ENCODE measurements around the gene PDCD1.

The PDCD1 gene

DNA sequence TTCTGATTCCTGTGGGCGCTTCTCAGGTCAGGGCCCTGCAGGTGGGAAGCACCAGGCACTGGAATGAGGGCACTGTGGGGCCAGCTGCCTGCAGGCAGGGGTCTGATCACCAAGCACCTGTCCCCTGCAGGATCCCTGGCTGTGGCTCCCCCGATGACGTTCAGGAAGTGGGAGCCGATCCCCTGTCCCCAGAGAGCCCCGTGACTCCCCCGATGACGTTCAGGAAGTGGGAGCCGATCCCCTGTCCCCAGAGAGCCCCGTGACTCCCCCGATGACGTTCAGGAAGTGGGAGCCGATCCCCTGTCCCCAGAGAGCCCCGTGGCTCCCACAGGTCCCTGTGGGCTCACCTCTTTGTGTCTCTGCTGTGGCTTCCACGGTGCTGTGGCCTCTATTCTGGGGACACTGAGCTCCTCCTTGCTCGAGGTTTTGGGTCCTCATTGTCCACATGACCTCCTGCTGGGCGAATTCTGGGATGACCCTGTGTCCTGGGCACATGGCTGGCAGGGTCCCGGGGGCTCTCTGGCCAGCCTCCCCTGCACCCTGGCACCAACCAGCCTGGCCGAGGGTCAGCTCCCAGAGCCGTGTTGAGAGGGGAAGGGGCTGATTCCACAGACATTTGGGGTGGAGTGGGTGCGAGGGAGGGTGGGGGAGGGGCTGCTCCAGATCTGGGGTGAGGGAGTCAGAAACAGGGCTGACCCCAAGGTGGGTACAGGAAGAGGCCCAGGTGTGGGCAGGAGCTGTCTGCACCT lies 44.9 kb downstream of the PDCD1 start:
- no peaks in the 10 kb centered on the region for H3K27me3 ChIP-seq (ENCODE audit: insufficient read depth, low read length)
- H3K27ac ChIP-seq (ENCODE audit: low read depth, low read length): peak overlapping the region; percentile 55; the same call in 1 of the 2 replicates
- H3K79me2 ChIP-seq (ENCODE audit: control insufficient read depth, insufficient read depth, low read length, unreplicated experiment): no peaks in the 10 kb centered on the region
- no peak overlapping the region for H3K4me3 ChIP-seq (ENCODE audit: low read depth, low read length)
- H2AFZ ChIP-seq (ENCODE audit: low read length, unreplicated experiment): no peak overlapping the region
- no peaks in the 10 kb centered on the region for H3K36me3 ChIP-seq (ENCODE audit: insufficient read depth, low read length)
- no peaks in the 10 kb centered on the region for H3K4me1 ChIP-seq (ENCODE audit: control insufficient read depth, insufficient read depth, low read length, unreplicated experiment)

DNA sequence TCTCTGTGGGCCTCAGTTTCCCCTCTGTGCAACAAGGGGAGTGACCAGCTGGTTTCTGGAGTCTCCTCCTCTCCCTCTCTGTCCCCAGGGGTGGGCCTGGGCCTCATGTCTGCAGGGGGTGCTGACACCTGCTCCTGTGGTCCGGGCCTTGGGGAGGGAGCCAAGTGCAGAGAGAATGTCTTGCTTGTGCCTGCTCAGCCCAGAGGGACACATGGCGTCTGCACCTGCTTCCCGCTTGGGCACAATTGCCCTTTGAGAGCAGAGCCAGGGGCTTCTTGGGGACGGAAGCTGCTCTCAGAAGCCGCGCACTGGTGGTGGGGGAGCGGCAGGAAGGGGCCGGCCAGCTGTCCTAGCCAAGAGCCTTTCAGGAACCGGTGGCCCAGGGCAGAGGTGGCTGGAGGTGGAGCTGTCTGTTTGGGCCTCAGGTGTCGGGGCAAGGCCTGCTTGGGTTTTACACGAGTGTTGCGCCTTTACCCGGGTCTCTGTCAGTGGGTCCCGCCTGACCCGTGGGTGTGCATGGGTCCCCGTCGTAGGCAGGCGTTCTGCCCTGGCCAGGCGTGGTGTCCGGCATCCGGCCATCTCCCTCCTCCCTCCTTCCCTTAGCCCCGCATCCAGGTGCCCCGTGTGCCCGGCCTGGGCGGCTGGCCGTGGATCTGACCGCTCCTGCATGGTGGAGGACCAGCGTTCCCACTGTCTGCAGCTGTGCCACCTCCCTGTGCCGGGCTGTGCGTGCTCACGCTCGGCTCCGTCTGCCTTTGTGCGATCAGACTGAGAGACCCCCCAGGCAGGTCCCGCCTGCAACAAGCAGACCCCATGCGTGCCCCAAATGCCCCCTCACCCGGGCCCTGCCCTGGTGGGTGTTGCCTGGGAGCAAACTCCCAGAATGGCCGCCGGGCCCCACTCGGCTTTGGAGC lies 45.7 kb downstream of the PDCD1 start:
- Histone ChIP-seq H2AFZ (ENCODE audit: low read length, unreplicated experiment) (no peak overlapping the region), H3K27me3 (ENCODE audit: insufficient read depth, low read length) (no peaks in the 10 kb centered on the region), H3K36me3 (ENCODE audit: insufficient read depth, low read length) (no peaks in the 10 kb centered on the region), H3K79me2 (ENCODE audit: control insufficient read depth, insufficient read depth, low read length, unreplicated experiment) (no peaks in the 10 kb centered on the region), H3K4me3 (ENCODE audit: low read depth, low read length) (no peak overlapping the region), H3K27ac (ENCODE audit: low read depth, low read length) (no peak overlapping the region; the same call in 1 of the 2 replicates), H3K4me1 (ENCODE audit: control insufficient read depth, insufficient read depth, low read length, unreplicated experiment) (no peaks in the 10 kb centered on the region)

DNA sequence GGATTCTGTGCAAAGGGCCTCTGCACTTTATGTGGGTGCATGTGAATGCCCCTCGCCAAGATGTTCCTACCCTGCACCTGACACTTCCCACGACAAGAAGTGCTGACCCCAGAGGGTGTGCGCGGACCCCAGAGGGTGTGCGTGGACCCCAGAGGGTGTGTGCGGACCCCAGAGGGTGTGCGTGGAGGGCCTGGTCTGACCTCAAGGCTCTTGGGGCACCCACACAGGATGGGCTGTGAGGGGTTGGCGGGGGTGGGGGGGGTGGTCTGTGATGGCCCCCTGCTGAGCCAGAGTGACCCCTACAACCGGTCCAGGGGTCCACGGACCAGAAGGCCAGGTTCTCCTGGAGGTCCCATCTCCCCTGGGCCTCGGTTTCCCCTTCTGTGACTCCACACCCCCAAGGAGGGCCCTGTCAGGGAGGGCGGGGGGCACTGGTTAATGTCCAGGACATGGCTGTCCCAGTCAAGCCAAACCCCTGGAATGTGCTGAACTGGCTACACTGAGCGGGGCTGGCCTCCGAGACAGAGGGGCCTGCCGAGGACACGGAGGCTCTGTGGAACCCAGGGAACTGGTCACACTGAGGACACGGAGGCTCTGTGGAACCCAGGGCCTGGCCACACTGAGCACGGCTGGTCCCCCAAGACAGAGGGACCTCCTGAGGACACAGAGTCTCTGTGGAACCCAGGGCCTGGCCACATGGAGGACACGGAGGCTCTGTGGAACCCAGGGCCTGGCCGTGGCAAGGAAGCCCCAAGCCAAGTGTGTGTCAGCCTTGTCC lies 46.6 kb downstream of the PDCD1 start:
- no peaks in the 10 kb centered on the region for H3K79me2 ChIP-seq (ENCODE audit: control insufficient read depth, insufficient read depth, low read length, unreplicated experiment)

DNA sequence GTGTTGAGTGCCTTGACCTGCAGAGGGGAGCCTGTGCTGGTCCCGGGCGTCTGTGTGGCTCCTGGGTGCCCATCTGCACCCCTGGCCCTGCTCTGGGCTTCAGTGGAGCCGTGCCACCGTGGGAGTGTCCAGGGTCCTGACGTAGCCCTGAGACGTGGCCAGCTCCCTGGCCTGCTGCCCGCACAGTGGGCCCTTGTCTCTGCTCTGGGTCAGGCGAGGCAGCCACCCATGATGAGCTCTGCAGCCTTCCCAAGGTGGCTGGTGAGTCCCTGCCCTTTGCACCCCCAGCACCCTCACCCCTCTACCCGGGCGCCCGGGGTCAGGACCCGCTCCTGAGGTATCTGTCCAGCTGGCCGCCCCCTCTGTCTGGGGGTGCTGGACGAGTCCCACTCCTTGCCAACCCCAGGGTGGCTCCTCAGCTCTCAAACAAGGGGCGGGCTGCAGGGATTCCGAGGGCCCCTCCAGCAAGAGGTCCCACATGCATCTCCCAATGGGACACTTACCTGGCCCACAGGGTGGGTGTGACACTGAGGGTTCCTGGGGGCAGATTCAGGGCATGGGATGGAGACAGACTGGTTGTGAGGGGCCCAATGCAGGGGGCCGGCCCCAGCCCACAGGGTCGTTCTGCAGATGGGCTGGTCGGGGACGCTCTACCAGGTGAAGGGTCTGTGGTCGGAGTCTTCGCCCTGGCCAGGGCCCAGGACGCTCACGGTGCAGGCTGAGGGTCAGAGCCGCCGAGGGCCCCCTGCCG lies 47.3 kb downstream of the PDCD1 start:
- Histone ChIP-seq H3K4me1 (ENCODE audit: control insufficient read depth, insufficient read depth, low read length, unreplicated experiment) (no peaks in the 10 kb centered on the region), H3K27ac (ENCODE audit: low read depth, low read length) (no peak overlapping the region)

More for the DNA sequence above, 46.6 kb downstream of the PDCD1 start:
- no peak overlapping the region for H3K27ac ChIP-seq (ENCODE audit: low read depth, low read length)
- no peak overlapping the region for H2AFZ ChIP-seq (ENCODE audit: low read length, unreplicated experiment)
- no peak overlapping the region for H3K4me3 ChIP-seq (ENCODE audit: low read depth, low read length)
- H3K4me1 ChIP-seq (ENCODE audit: control insufficient read depth, insufficient read depth, low read length, unreplicated experiment): no peaks in the 10 kb centered on the region
- H3K27me3 ChIP-seq (ENCODE audit: insufficient read depth, low read length): no peaks in the 10 kb centered on the region
- no peaks in the 10 kb centered on the region for H3K36me3 ChIP-seq (ENCODE audit: insufficient read depth, low read length)

DNA sequence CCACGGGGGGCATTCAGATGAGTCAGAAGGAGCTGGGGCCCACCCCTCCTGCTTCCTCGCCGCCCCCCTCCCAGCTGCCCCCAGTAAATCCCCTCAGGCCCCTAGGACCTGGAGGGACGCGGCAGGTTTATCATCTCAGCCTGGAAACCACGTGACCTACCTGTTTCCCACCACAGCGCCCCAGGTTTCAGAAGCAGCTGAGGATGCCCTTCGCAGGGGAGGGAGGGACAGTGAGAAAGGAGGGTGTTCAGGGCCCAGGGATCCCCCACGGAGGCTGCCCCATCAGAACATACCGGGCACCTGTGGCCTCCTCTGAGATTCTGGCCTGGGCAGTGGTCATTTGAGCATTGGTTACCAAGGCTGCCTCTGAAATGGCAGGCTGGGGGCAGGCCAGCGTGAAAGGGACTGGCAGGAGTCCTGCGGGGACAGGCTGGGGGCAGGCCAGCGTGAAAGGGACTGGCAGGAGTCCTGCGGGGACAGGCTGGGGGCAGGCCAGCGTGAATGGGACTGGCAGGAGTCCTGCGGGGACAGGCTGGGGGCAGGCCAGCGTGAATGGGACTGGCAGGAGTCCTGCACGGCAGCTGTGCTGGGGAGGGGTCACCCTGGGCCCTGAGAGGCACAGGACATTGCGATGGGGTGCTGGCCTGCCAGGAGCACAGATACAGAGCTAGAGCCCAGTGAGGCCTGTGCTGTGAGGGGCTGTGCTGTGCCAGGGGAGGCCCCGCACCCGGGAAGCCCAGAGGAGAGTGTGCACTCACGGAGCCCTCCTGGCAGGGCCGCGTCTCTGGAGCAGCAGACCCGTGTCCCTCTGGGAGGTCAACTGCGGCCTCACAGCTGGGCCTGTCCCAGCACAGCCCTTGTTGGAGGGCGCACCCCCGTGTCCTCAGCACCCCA lies 48.1 kb downstream of the PDCD1 start:
- Histone ChIP-seq H3K27ac (ENCODE audit: low read depth, low read length) (no peak overlapping the region), H3K27me3 (ENCODE audit: insufficient read depth, low read length) (no peaks in the 10 kb centered on the region), H2AFZ (ENCODE audit: low read length, unreplicated experiment) (no peak overlapping the region), H3K4me1 (ENCODE audit: control insufficient read depth, insufficient read depth, low read length, unreplicated experiment) (no peaks in the 10 kb centered on the region), H3K36me3 (ENCODE audit: insufficient read depth, low read length) (no peaks in the 10 kb centered on the region), H3K79me2 (ENCODE audit: control insufficient read depth, insufficient read depth, low read length, unreplicated experiment) (no peaks in the 10 kb centered on the region), H3K4me3 (ENCODE audit: low read depth, low read length) (no peak overlapping the region)

More for the DNA sequence above, 47.3 kb downstream of the PDCD1 start:
- H3K27me3 ChIP-seq (ENCODE audit: insufficient read depth, low read length): no peaks in the 10 kb centered on the region
- no peak overlapping the region for H2AFZ ChIP-seq (ENCODE audit: low read length, unreplicated experiment)
- no peaks in the 10 kb centered on the region for H3K79me2 ChIP-seq (ENCODE audit: control insufficient read depth, insufficient read depth, low read length, unreplicated experiment)
- H3K4me3 ChIP-seq (ENCODE audit: low read depth, low read length): no peak overlapping the region
- no peaks in the 10 kb centered on the region for H3K36me3 ChIP-seq (ENCODE audit: insufficient read depth, low read length)

DNA sequence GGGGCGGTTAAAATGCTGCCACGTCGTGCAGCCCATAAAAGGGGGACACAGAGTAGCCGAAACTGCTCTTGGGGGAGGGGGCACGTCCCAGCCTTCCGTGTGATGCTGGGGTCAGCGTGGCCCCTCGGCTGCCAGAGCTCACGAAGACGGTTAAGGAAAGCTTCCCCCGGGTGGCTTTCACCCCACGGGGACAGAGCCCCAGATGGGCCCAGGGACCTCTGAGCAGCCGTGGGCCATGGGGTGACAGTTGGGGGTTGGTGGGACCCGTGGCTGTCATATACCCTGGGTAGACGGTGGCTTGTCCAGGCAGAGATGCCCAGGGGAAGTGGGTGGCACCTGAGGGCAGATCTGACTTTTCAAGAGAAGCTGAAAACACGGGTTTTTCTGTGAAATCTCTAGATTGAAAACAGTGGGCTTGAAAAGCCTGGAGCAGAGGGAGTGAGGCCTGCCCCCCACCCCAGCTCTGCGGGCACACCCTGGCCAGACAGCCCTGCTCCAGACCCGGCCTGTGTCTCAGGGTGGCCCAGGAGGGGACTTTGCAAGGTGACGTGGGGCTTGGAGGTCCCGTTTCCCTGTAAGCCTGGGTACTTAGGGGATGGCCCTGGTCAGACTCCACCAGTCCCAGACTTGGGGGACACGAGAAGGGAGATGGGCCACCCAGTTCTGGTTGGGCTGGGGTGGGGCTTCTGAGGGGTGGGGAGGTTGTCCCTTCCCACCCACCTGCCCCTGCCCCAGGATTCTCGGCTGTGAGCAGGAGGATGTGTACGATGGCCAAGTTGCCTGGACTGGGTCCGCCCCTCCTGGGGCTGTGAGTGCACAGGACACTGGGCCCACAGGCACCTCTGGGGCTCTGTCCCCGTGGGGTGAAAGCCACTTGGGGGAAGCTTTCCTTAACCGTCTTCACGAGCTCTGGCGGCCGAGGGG lies 49.0 kb downstream of the PDCD1 start:
- no peak overlapping the region for H3K4me3 ChIP-seq (ENCODE audit: low read depth, low read length)
- no peaks in the 10 kb centered on the region for H3K27me3 ChIP-seq (ENCODE audit: insufficient read depth, low read length)
- H2AFZ ChIP-seq (ENCODE audit: low read length, unreplicated experiment): no peak overlapping the region
- no peaks in the 10 kb centered on the region for H3K79me2 ChIP-seq (ENCODE audit: control insufficient read depth, insufficient read depth, low read length, unreplicated experiment)
- no peaks in the 10 kb centered on the region for H3K36me3 ChIP-seq (ENCODE audit: insufficient read depth, low read length)
- no peak overlapping the region for H3K27ac ChIP-seq (ENCODE audit: low read depth, low read length)
- peaks cover 4% of the 10 kb centered on the region for H3K4me1 ChIP-seq (ENCODE audit: control insufficient read depth, insufficient read depth, low read length, unreplicated experiment)

DNA sequence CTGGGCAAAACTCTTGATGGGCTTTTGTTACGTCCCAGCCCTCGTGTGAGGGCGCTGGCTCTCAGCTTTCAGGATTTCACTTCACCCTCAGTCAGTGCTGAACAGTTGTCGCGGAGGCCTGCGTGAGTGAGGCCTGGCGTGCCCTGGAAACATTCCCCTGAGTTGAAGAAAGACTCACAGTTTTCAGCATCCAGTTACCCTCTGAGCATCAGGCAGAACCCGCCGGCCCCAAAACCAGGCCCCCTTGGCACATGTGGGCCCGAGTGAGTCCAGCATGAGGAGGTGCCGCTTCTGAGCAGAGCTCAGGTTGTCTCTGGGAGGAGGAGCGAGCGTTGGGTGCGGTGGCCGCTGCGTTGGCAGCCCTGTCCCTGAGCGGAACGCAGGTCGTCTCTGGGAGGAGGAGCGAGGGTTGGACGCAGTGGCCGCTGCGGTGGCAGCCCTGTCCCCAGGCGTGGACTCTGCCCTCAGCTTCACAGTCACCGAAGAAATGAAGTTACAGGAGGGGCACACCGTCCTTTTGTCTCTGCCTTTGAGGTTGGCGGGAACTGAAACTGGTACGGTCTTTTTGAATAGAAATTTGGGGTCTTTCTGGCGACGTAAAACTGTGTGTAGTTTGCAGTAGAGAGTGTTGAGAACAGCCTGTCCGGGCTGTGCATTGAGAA lies 49.8 kb downstream of the PDCD1 start, which contains the start of gene NEU4:
Gene NEU4 (plus strand): TSS at position 473 of the 662 bp plus-strand sequence. CDS start 5,292 bp downstream, outside the sequence.
- Histone ChIP-seq H3K27ac (ENCODE audit: low read depth, low read length) (no peak within 1 kb of the TSS), H3K27me3 (ENCODE audit: insufficient read depth, low read length) (no peaks in the 10 kb centered on the region), H3K79me2 (ENCODE audit: control insufficient read depth, insufficient read depth, low read length, unreplicated experiment) (no peaks in the 10 kb centered on the region), H3K36me3 (ENCODE audit: insufficient read depth, low read length) (no peaks in the 10 kb centered on the region), H2AFZ (ENCODE audit: low read length, unreplicated experiment) (no peak within 1 kb of the TSS), H3K4me1 (ENCODE audit: control insufficient read depth, insufficient read depth, low read length, unreplicated experiment) (peaks cover 9% of the 10 kb centered on the region), H3K4me3 (ENCODE audit: low read depth, low read length) (no peak within 1 kb of the TSS)

DNA sequence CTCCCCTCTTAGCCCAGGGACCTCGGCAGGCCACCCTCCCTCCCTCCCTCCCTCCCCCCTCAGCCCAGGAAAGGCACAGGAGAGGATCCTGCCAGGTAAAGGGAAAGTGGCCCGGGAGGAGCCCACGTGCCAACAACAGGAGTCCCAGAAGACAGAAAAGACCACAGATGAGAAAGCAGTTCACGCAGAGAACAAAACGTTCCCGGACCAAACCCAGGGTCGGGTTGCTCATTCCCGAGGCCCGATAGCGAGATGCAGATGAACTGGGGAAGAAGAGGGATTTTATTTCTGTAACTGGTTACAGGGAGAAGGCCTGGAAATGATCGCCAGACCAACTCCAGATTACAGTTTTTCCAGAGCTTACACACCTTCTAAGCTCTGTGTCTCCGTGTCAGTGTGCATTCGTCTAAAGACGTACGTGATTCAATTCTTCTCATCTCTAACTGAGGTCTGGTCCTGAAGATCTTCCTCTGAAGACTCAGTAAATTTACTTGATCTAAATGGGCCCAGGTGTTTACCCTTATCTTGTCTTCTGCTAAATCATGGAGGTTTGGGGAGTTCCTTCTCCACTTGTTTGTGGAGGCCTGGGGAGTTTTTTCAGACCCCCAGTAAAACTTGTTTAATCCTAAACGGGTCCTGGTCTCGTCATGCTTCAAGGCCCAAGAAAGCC lies 50.5 kb downstream of the PDCD1 start:
- no peak overlapping the region for H3K27ac ChIP-seq (ENCODE audit: low read depth, low read length)
- peaks cover 10% of the 10 kb centered on the region for H3K4me1 ChIP-seq (ENCODE audit: control insufficient read depth, insufficient read depth, low read length, unreplicated experiment)
- H3K79me2 ChIP-seq (ENCODE audit: control insufficient read depth, insufficient read depth, low read length, unreplicated experiment): no peaks in the 10 kb centered on the region
- H2AFZ ChIP-seq (ENCODE audit: low read length, unreplicated experiment): no peak overlapping the region
- H3K36me3 ChIP-seq (ENCODE audit: insufficient read depth, low read length): no peaks in the 10 kb centered on the region
- no peak overlapping the region for H3K4me3 ChIP-seq (ENCODE audit: low read depth, low read length)
- H3K27me3 ChIP-seq (ENCODE audit: insufficient read depth, low read length): no peaks in the 10 kb centered on the region

Measured in ACC112 (cell line).